GM13976 (cell line): Measurements from ENCODE around the gene TMEM37.
A peak's percentile ranks its signal among the peaks of the same experiment; 100 is the strongest.

Experiments used
- DNase-seq: peaks from one replicate; pipeline ENCODE4 v3.0.0; 2012; ENCODE audit warnings: low spot score
- CTCF ChIP-seq: IDR thresholded peaks from 2 replicates; pipeline ENCODE4 v1.5.1; 2012; ENCODE audit warnings: borderline replicate concordance, mild to moderate bottlenecking; ENCODE audit not compliant: insufficient read depth; ENCODE audit errors: extremely low read depth, missing control alignments, control extremely low read depth
- in situ Hi-C: fragments of 300-500 bp; cut with MboI; formaldehyde crosslinking; loops from one replicate; pipeline ENCODE4 v1.12.0; 2022; ENCODE audit warnings: low sequenced_read_pairs, mixed read lengths, inconsistent platforms; ENCODE audit not compliant: unreplicated experiment

The TMEM37 gene

GRCh38 chr2:119481501-119482455 lies 50.1 kb downstream of the TMEM37 start:
- TF ChIP-seq CTCF = no peak
- no peak for DNase-seq
- in situ Hi-C loops = loop anchor here (25.0 kb wide), 1 partner anchor 594 kb away; no protein-coding TSS in a partner anchor

- no peak for DNase-seq
- in situ Hi-C loops = loop anchor here (25.0 kb wide), 1 partner anchor 595 kb away; no protein-coding TSS in a partner anchor
- TF ChIP-seq CTCF = no peak
Observed at GRCh38 chr2:119482481-119483394, 51.1 kb downstream of the TMEM37 start.

- DNase-seq = no peak
- no peak for TF ChIP-seq CTCF
- in situ Hi-C loops = loop anchor here (25.0 kb wide), 1 partner anchor 596 kb away; no protein-coding TSS in a partner anchor
Observed at GRCh38 chr2:119483395-119483753, 51.7 kb downstream of the TMEM37 start.

- no peak for DNase-seq
- in situ Hi-C loops = loop anchor here (25.0 kb wide), 1 partner anchor 597 kb away; no protein-coding TSS in a partner anchor
- TF ChIP-seq CTCF = no peak
Observed at GRCh38 chr2:119483896-119484718, 52.5 kb downstream of the TMEM37 start.

GRCh38 chr2:119484834-119485233 lies 53.2 kb downstream of the TMEM37 start:
- no peak for TF ChIP-seq CTCF
- in situ Hi-C loops = loop anchor here (25.0 kb wide), 1 partner anchor 598 kb away; no protein-coding TSS in a partner anchor
- peak; percentile 2 for DNase-seq
